Suprapubic skin (tissue), 3 donors: Measurements from ENCODE around the gene CDC14A.

Experiments
- CTCF ChIP-seq, 2 donors: fragments of 200-600 bp in 1 of 2; fragments of 450-650 bp in 1 of 2; sonication (generic) in 1 of 2; IDR thresholded peaks; one replicate each; pipeline ENCODE4 v1.5.1; 2016 to 2019; ENCODE audit warnings: antibody characterized with exemption in 2 of 2, mild to moderate bottlenecking in 1 of 2, moderate library complexity in 1 of 2
- POLR2A ChIP-seq, 2 donors: fragments of 450-650 bp; IDR thresholded peaks; one replicate each; pipeline ENCODE4 v1.6.1; 2017; ENCODE audit warnings: antibody characterized with exemption in 2 of 2, mild to moderate bottlenecking in 2 of 2, moderate library complexity in 2 of 2

- TF ChIP-seq POLR2A (IDR thresholded peaks at IDR 0.05): no peak
- peak; percentile 68 to 80 for TF ChIP-seq CTCF (IDR thresholded peaks at IDR 0.05)
Measured at GRCh38 chr1:100459358-100460114, 107.2 kb downstream of the CDC14A start.
